C4-2B (cell line): ENCODE data around the gene HOXA7.

Source experiments
- ZFX ChIP-seq: fragments of 450-650 bp; IDR thresholded peaks from 2 replicates; pipeline ENCODE4 v1.6.1; 2017
- TF ChIP-seq, protein P1 (sequence below): fragments of 450-650 bp; conservative IDR thresholded peaks from 2 replicates; pipeline ENCODE4 v1.5.1; 2017; ENCODE audit warnings: mild to moderate bottlenecking

DNA sequence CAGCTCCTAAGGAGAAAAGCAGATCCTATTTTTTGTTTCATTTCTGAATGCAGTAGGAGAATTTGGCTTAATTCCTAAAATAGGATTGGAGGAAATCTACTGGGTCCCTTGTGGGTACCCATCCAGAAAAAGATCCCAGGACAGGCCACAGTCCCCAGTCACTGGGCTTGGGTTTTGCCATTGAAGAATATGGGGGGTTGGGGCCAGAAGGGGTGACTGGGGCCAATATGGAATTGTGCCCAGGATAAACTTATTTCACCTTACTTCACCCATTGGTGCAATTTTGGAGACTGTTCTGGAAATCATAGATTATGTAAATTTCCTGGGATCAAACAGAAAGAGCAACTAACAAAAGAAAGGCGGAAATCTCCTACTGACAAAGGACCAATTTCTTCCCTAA, 18.0 kb downstream of the HOXA7 start:
- TF ChIP-seq, protein P1, sequence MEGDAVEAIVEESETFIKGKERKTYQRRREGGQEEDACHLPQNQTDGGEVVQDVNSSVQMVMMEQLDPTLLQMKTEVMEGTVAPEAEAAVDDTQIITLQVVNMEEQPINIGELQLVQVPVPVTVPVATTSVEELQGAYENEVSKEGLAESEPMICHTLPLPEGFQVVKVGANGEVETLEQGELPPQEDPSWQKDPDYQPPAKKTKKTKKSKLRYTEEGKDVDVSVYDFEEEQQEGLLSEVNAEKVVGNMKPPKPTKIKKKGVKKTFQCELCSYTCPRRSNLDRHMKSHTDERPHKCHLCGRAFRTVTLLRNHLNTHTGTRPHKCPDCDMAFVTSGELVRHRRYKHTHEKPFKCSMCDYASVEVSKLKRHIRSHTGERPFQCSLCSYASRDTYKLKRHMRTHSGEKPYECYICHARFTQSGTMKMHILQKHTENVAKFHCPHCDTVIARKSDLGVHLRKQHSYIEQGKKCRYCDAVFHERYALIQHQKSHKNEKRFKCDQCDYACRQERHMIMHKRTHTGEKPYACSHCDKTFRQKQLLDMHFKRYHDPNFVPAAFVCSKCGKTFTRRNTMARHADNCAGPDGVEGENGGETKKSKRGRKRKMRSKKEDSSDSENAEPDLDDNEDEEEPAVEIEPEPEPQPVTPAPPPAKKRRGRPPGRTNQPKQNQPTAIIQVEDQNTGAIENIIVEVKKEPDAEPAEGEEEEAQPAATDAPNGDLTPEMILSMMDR: no peak
- TF ChIP-seq ZFX: no peak
